PC-9 (cell line): ENCODE data around the gene RPL9. TPM values are rescaled to one million over a fixed set of nuclear protein-coding genes. Genes with fewer than 3 reads are reported as not detected.

Source experiments
- BruUV-seq: library from RNA; stranded (reverse); fragments of 400-500 nt; replicated peaks from 2 replicates; lab custom pipeline; 2021; lab: Mats Ljungman, UMichigan
- CTCF ChIA-PET: fragments of 300-600 bp; sonication (Branson Sonifier 250); formaldehyde crosslinking; loops from one replicate; lab custom pipeline; 2022; ENCODE audit warnings: antibody characterized with exemption; lab: Charles Lee
- POLR2A ChIA-PET: fragments of 300-600 bp; sonication (Branson Sonifier 250); formaldehyde crosslinking; loops from one replicate; lab custom pipeline; 2022; ENCODE audit warnings: antibody characterized with exemption; ENCODE audit not compliant: unreplicated experiment; lab: Charles Lee
- DNase-seq, 2 experiments: peaks; one replicate each; pipeline versions ENCODE4 v3.0.0 to v3.0.0-alpha.2; 2015 to 2022; ENCODE audit warnings: mixed read lengths in 1 of 2
- H2AFZ ChIP-seq: fragments of 200-600 bp; sonication (generic); 2 replicates; pipeline ENCODE4 v1.8.1; 2017; ENCODE audit warnings: antibody characterized with exemption
- H3F3A ChIP-seq: fragments of 200-600 bp; sonication (generic); 2 replicates; pipeline ENCODE4 v1.8.1; 2017; ENCODE audit warnings: antibody characterized with exemption, mild to moderate bottlenecking, low read depth; ENCODE audit not compliant: insufficient read depth
- H3K27ac ChIP-seq: fragments of 200-600 bp; sonication (generic); 2 replicates; pipeline ENCODE4 v1.6.1; 2016; ENCODE audit warnings: mixed run types
- H3K27me3 ChIP-seq: fragments of 200-600 bp; sonication (generic); 2 replicates; pipeline ENCODE4 v1.6.1; 2016; ENCODE audit warnings: low read depth, mixed run types; ENCODE audit not compliant: insufficient read depth
- H3K36me3 ChIP-seq: fragments of 200-600 bp; sonication (generic); 2 replicates; pipeline ENCODE4 v1.6.1; 2016; ENCODE audit warnings: low read depth, mixed run types
- H3K4me1 ChIP-seq: fragments of 200-600 bp; sonication (generic); replicated peaks from 2 replicates; pipeline ENCODE4 v1.6.1; 2016; ENCODE audit warnings: mixed run types; ENCODE audit not compliant: insufficient read depth
- H3K4me2 ChIP-seq: fragments of 200-600 bp; sonication (generic); 2 replicates; pipeline ENCODE4 v1.6.1; 2017; ENCODE audit warnings: mixed run types
- H3K4me3 ChIP-seq: fragments of 200-600 bp; sonication (generic); 2 replicates; pipeline ENCODE4 v1.6.1; 2016; ENCODE audit warnings: mixed run types
- H3K79me2 ChIP-seq: fragments of 200-600 bp; sonication (generic); 2 replicates; pipeline ENCODE4 v1.6.1; 2017; ENCODE audit warnings: low read depth, mixed run types
- H3K9me2 ChIP-seq: fragments of 200-600 bp; sonication (generic); 2 replicates; pipeline ENCODE4 v1.8.1; 2017; ENCODE audit warnings: mild to moderate bottlenecking; ENCODE audit not compliant: insufficient read depth
- H3K9me3 ChIP-seq: fragments of 200-600 bp; sonication (generic); 2 replicates; pipeline ENCODE4 v1.8.1; 2016; ENCODE audit warnings: low read depth; ENCODE audit not compliant: insufficient read depth
- H4K20me1 ChIP-seq: fragments of 200-600 bp; sonication (generic); 2 replicates; pipeline ENCODE4 v1.8.1; 2017; ENCODE audit not compliant: insufficient read depth
- EZH2 ChIP-seq: fragments of 200-600 bp; sonication (generic); IDR thresholded peaks from 2 replicates; pipeline ENCODE4 v1.8.0; 2017; ENCODE audit warnings: antibody characterized with exemption, low read depth
- intact Hi-C: fragments of 100-400 bp; cut with micrococcal nuclease; formaldehyde crosslinking; loops from one replicate; pipeline ENCODE4 v1.10.0; 2022; ENCODE audit not compliant: unreplicated experiment
- total RNA-seq: library from RNA; stranded (reverse); gene quantifications from 2 replicates; pipeline ENCODE4 v1.2.3, GENCODE V29; 2021
- TF ChIP-seq, protein P1 (sequence below): fragments of 200-600 bp; sonication (generic); conservative IDR thresholded peaks from 2 replicates; pipeline ENCODE4 v1.6.1; 2017; ENCODE audit warnings: mixed run types, antibody characterized with exemption, mild to moderate bottlenecking, moderate library complexity

The RPL9 gene
- total RNA-seq, 1 experiment from 2014 or later: 792 TPM

DNA sequence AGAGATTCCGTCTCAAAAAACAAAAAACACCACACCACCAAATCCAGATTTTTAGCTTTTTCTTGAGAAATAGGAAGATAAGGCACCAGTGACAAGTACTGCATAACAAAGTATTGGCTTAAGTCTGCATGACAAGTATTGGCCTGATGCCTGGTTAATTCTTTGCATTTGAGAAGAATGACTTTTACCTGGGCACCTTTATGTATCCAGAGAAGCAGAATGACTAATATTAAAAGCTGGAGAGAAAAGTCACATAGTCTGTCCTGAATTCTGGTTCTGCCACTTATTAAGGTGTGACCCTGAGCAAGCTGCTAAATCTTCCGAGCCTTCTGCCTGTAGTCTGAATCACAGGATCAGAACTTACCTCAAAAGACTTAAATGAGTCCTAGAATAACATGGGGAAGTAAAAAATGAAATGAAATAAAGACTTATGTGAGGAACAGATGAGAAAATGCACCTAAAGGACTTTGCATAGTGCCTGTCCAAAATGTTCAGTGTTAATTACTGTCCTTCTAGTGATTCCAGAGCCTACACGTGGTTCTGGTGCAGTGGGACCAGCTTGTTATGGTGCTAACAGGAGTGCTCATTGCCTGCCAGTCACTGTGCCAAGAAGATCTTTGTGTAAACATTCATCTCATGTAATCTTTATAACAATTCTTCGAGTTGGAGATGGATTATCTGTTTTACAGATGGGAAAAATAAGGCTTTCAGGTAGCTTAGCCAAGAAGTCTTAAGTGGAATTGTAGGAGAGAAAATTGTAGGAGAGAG lies 36.9 kb upstream of the RPL9 start:
- H3K4me3 ChIP-seq: no peak overlapping the region
- DNase-seq: peak; percentile 24 to 95
- peaks cover 52% of the 10 kb centered on the region for H3F3A ChIP-seq
- H3K9me2 ChIP-seq: no peaks in the 10 kb centered on the region
- intact Hi-C loops: no loop called here
- no TSS peak for BruUV-seq
- no peaks in the 10 kb centered on the region for H3K79me2 ChIP-seq
- TF ChIP-seq, protein P1, sequence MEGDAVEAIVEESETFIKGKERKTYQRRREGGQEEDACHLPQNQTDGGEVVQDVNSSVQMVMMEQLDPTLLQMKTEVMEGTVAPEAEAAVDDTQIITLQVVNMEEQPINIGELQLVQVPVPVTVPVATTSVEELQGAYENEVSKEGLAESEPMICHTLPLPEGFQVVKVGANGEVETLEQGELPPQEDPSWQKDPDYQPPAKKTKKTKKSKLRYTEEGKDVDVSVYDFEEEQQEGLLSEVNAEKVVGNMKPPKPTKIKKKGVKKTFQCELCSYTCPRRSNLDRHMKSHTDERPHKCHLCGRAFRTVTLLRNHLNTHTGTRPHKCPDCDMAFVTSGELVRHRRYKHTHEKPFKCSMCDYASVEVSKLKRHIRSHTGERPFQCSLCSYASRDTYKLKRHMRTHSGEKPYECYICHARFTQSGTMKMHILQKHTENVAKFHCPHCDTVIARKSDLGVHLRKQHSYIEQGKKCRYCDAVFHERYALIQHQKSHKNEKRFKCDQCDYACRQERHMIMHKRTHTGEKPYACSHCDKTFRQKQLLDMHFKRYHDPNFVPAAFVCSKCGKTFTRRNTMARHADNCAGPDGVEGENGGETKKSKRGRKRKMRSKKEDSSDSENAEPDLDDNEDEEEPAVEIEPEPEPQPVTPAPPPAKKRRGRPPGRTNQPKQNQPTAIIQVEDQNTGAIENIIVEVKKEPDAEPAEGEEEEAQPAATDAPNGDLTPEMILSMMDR: no peak
- TF ChIP-seq EZH2: no peak
- peak overlapping the region; percentile 44; the same call in 1 of the 2 replicates for H2AFZ ChIP-seq
- H3K27me3 ChIP-seq: no peaks in the 10 kb centered on the region
- POLR2A ChIA-PET: interaction anchor here (1.0 kb wide), 1 partner anchor 32 kb away, joined by 5 read pairs; the partner anchor contains the start of gene UGDH
- H3K9me3 ChIP-seq: no peaks in the 10 kb centered on the region; the same call in 1 of the 2 replicates
- H3K4me1 ChIP-seq: peaks cover 31% of the 10 kb centered on the region
- H3K36me3 ChIP-seq: peaks cover 23% of the 10 kb centered on the region; the same call in 1 of the 2 replicates
- H3K4me2 ChIP-seq: peak overlapping the region; percentile 50
- no peaks in the 10 kb centered on the region for H4K20me1 ChIP-seq
- peak overlapping the region; percentile 87 for H3K27ac ChIP-seq
- CTCF ChIA-PET: interaction anchor here (0.5 to 1.2 kb wide), 3 partner anchors 26 to 1306 kb away, joined by 4 to 8 read pairs (median 6); no protein-coding TSS in a partner anchor

GRCh38 chr4:39494354-39494753 lies 35.6 kb upstream of the RPL9 start:
- CTCF ChIA-PET: interaction anchor here (0.6 kb wide), 2 partner anchors 26 to 310 kb away, joined by 3 read pairs; no protein-coding TSS in a partner anchor
- Histone ChIP-seq H3K9me2 (no peaks in the 10 kb centered on the region), H3K4me1 (peaks cover 31% of the 10 kb centered on the region), H2AFZ (no peak overlapping the region), H4K20me1 (no peaks in the 10 kb centered on the region), H3F3A (peaks cover 40% of the 10 kb centered on the region), H3K27ac (no peak overlapping the region), H3K4me2 (no peak overlapping the region), H3K79me2 (no peaks in the 10 kb centered on the region), H3K4me3 (no peak overlapping the region), H3K9me3 (no peaks in the 10 kb centered on the region; the same call in 1 of the 2 replicates), H3K36me3 (peaks cover 12% of the 10 kb centered on the region; the same call in 1 of the 2 replicates), H3K27me3 (no peaks in the 10 kb centered on the region)
- TF ChIP-seq, protein P1: no peak
- no peak for TF ChIP-seq EZH2
- intact Hi-C loops: no loop called here
- POLR2A ChIA-PET: no interaction called here
- no peak for DNase-seq
- BruUV-seq: no TSS peak

DNA sequence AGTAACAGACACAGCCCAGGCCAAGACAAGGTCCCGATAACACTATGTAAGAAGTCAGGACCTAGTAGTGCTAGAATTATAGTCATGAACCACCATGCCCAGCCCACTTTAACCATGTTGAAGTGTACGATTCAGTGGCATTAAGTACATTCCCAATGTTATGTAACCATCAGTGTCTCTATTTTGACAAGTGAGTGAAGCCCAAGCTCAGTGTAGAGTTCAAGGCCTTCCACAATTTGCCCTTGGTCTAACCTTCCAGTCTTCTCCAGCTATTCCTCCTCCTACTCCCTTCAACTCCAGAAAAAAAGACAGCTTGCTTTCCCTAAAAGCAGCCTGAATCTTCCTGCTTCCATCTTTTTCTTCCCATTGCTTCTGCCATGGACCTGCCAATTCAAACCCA lies 31.6 kb upstream of the RPL9 start:
- no peak for DNase-seq
- no TSS peak for BruUV-seq
- CTCF ChIA-PET: no interaction called here
- H3K4me1 ChIP-seq: peaks cover 8% of the 10 kb centered on the region
- TF ChIP-seq EZH2: no peak
- TF ChIP-seq, protein P1: no peak
- POLR2A ChIA-PET: no interaction called here
- no peak overlapping the region for H3K4me2 ChIP-seq
- peaks cover 4% of the 10 kb centered on the region for H3F3A ChIP-seq
- H3K4me3 ChIP-seq: no peak overlapping the region
- H3K79me2 ChIP-seq: no peaks in the 10 kb centered on the region
- H3K9me2 ChIP-seq: no peaks in the 10 kb centered on the region
- H3K27me3 ChIP-seq: no peaks in the 10 kb centered on the region
- H3K9me3 ChIP-seq: no peaks in the 10 kb centered on the region
- H2AFZ ChIP-seq: no peak overlapping the region
- H3K27ac ChIP-seq: no peak overlapping the region
- intact Hi-C loops: no loop called here
- no peaks in the 10 kb centered on the region for H4K20me1 ChIP-seq
- H3K36me3 ChIP-seq: no peaks in the 10 kb centered on the region
